IMR-90 (cell line): ENCODE data around the gene GATD1. TPM values are rescaled to one million over a fixed set of nuclear protein-coding genes. Genes with fewer than 3 reads are reported as not detected.
A peak's percentile ranks its signal among the peaks of the same experiment; 100 is the strongest.

Source experiments
- ATAC-seq: fragments of 200-7000 bp; cut with Tn5 transposase; 2 replicates; pipeline ENCODE4 v1.9.1; 2020; ENCODE audit warnings: low read depth, mild to moderate bottlenecking, moderate library complexity
- BruUV-seq: library from RNA; stranded (reverse); fragments of 400-500 nt; replicated peaks from 2 replicates; lab custom pipeline; 2021; lab: Mats Ljungman, UMichigan
- CTCF ChIA-PET: fragments of 300-600 bp; formaldehyde crosslinking; extraction: SDS; loops from one replicate; lab custom pipeline; 2021; ENCODE audit warnings: antibody characterized with exemption; lab: Yijun Ruan, JAX
- POLR2A ChIA-PET: fragments of 300-600 bp; sonication (Branson Sonifier 250); formaldehyde crosslinking; loops from one replicate; lab custom pipeline; 2022; ENCODE audit warnings: antibody characterized with exemption; ENCODE audit not compliant: unreplicated experiment; lab: Charles Lee
- DNase-seq: peaks from one replicate; pipeline ENCODE4 v3.0.0; 2013
- H2AFZ ChIP-seq: replicated peaks from 2 replicates; pipeline ENCODE3; 2013; ENCODE audit warnings: low read length, mild to moderate bottlenecking; ENCODE audit not compliant: poor library complexity
- H2AK5ac ChIP-seq: 2 replicates; pipeline ENCODE4 v1.6.1; 2013; ENCODE audit warnings: low read depth, low read length, inconsistent platforms
- H2AK9ac ChIP-seq: replicated peaks from 2 replicates; pipeline ENCODE3; 2013; ENCODE audit warnings: mild to moderate bottlenecking, low read depth, low read length, moderate library complexity; ENCODE audit not compliant: poor library complexity
- H2BK120ac ChIP-seq: 2 replicates; pipeline ENCODE4 v1.6.1; 2013; ENCODE audit warnings: low read depth, low read length, inconsistent platforms
- H2BK15ac ChIP-seq: 3 replicates; pipeline ENCODE4 v1.6.1; 2013; ENCODE audit warnings: low read depth, low read length, inconsistent platforms
- H2BK20ac ChIP-seq: 2 replicates; pipeline ENCODE4 v1.6.1; 2013; ENCODE audit warnings: low read depth, mild to moderate bottlenecking, inconsistent platforms, low read length, moderate library complexity
- H2BK5ac ChIP-seq: 2 replicates; pipeline ENCODE4 v1.6.1; 2013; ENCODE audit warnings: mild to moderate bottlenecking, low read depth, low read length, inconsistent platforms; ENCODE audit not compliant: poor library complexity, severe bottlenecking
- H3K14ac ChIP-seq: replicated peaks from 2 replicates; pipeline ENCODE4 v1.6.1; 2013; ENCODE audit warnings: low read depth, low read length, inconsistent platforms
- H3K18ac ChIP-seq: 2 replicates; pipeline ENCODE4 v1.6.1; 2013; ENCODE audit warnings: low read depth, low read length, control low read depth
- H3K23ac ChIP-seq: 2 replicates; pipeline ENCODE4 v1.6.1; 2013; ENCODE audit warnings: low read depth, low read length, inconsistent platforms
- H3K27ac ChIP-seq: 2 replicates; pipeline ENCODE4 v1.5.1; 2013; ENCODE audit warnings: mild to moderate bottlenecking, control low read depth, low read length; ENCODE audit not compliant: insufficient read depth
- H3K27me3 ChIP-seq: 2 replicates; pipeline ENCODE4 v1.6.1; 2013; ENCODE audit warnings: low read length; ENCODE audit not compliant: control insufficient read depth, insufficient read depth
- H3K36me3 ChIP-seq: 2 replicates; pipeline ENCODE4 v1.6.1; 2013; ENCODE audit warnings: low read length, mixed read lengths; ENCODE audit not compliant: control insufficient read depth, insufficient read depth
- H3K4ac ChIP-seq: 2 replicates; pipeline ENCODE4 v1.6.1; 2013; ENCODE audit warnings: low read depth, low read length, inconsistent platforms
- H3K4me1 ChIP-seq: 2 replicates; pipeline ENCODE4 v1.6.1; 2013; ENCODE audit warnings: low read length, mixed read lengths; ENCODE audit not compliant: control insufficient read depth, insufficient read depth
- H3K4me2 ChIP-seq: 2 replicates; pipeline ENCODE4 v1.6.1; 2013; ENCODE audit warnings: low read depth, mild to moderate bottlenecking, control low read depth, low read length, moderate library complexity
- H3K4me3 ChIP-seq: 2 replicates; pipeline ENCODE4 v1.5.1; 2013; ENCODE audit warnings: low read depth, mild to moderate bottlenecking, control low read depth, low read length, moderate library complexity; ENCODE audit not compliant: insufficient read depth
- H3K56ac ChIP-seq: 2 replicates; pipeline ENCODE4 v1.6.1; 2013; ENCODE audit warnings: low read length, inconsistent platforms; ENCODE audit not compliant: insufficient read depth; ENCODE audit errors: extremely low read depth
- H3K79me1 ChIP-seq, 2 experiments: 2 replicates each; pipeline ENCODE4 v1.6.1; 2013; ENCODE audit warnings: low read length in 2 of 2, inconsistent platforms in 1 of 2, low read depth in 1 of 2
- H3K9ac ChIP-seq: 2 replicates; pipeline ENCODE4 v1.6.1; 2013; ENCODE audit warnings: low read depth, low read length, control low read depth
- H3K9me1 ChIP-seq: 2 replicates; pipeline ENCODE4 v1.6.1; 2013; ENCODE audit warnings: low read length, inconsistent platforms; ENCODE audit not compliant: insufficient read depth
- H3K9me3 ChIP-seq: 2 replicates; pipeline ENCODE4 v1.6.1; 2013; ENCODE audit warnings: low read length; ENCODE audit not compliant: control insufficient read depth, insufficient read depth
- H4K20me1 ChIP-seq: 2 replicates; pipeline ENCODE4 v1.6.1; 2013; ENCODE audit warnings: low read length, inconsistent platforms; ENCODE audit not compliant: insufficient read depth
- H4K5ac ChIP-seq: 2 replicates; pipeline ENCODE4 v1.6.1; 2013; ENCODE audit warnings: mild to moderate bottlenecking, low read depth, low read length, control low read depth
- H4K8ac ChIP-seq, 2 experiments: 2 replicates each; pipeline ENCODE4 v1.6.1; 2013; ENCODE audit warnings: low read depth in 2 of 2, low read length in 2 of 2, control low read depth in 1 of 2, inconsistent platforms in 1 of 2
- H4K91ac ChIP-seq: 2 replicates; pipeline ENCODE4 v1.6.1; 2013; ENCODE audit warnings: low read depth, low read length, inconsistent platforms; ENCODE audit not compliant: insufficient read depth
- BHLHE40 ChIP-seq: fragments of 150-350 bp; IDR thresholded peaks from 2 replicates; pipeline ENCODE4 v1.6.1; 2016; ENCODE audit warnings: mild to moderate bottlenecking, low read depth, low read length
- CEBPB ChIP-seq: IDR thresholded peaks from 2 replicates; pipeline ENCODE4 v1.6.1; 2012; ENCODE audit warnings: low read depth, low read length, improper control_type of control experiment
- CTCF ChIP-seq: conservative IDR thresholded peaks from 2 replicates; pipeline ENCODE4 v1.5.1; 2012; ENCODE audit warnings: mild to moderate bottlenecking, low read depth, low read length, improper control_type of control experiment
- ELK1 ChIP-seq: fragments of 150-350 bp; IDR thresholded peaks from 2 replicates; pipeline ENCODE4 v1.6.1; 2016; ENCODE audit warnings: low read depth, mild to moderate bottlenecking, low read length, moderate library complexity, borderline replicate concordance
- FOS ChIP-seq: fragments of 150-350 bp; IDR thresholded peaks from 2 replicates; pipeline ENCODE4 v1.6.1; 2016; ENCODE audit warnings: low read depth, low read length
- MAFK ChIP-seq: IDR thresholded peaks from 2 replicates; pipeline ENCODE4 v1.6.1; 2012; ENCODE audit warnings: low read depth, low read length, improper control_type of control experiment
- MAZ ChIP-seq: IDR thresholded peaks from 2 replicates; pipeline ENCODE4 v1.6.1; 2012; ENCODE audit warnings: low read depth, mild to moderate bottlenecking, low read length, improper control_type of control experiment, moderate library complexity, borderline replicate concordance
- MXI1 ChIP-seq: IDR thresholded peaks from 2 replicates; pipeline ENCODE4 v1.6.1; 2012; ENCODE audit warnings: low read depth, mild to moderate bottlenecking, low read length, moderate library complexity, borderline replicate concordance
- NFE2L2 ChIP-seq: fragments of 150-350 bp; IDR thresholded peaks from 2 replicates; pipeline ENCODE4 v1.6.1; 2016; ENCODE audit warnings: low read depth, mild to moderate bottlenecking, low read length
- POLR2A ChIP-seq: IDR thresholded peaks from 2 replicates; pipeline ENCODE4 v1.6.1; 2012; ENCODE audit warnings: mild to moderate bottlenecking, low read depth, low read length
- RCOR1 ChIP-seq: IDR thresholded peaks from 2 replicates; pipeline ENCODE4 v1.6.1; 2012; ENCODE audit warnings: mild to moderate bottlenecking, low read length, improper control_type of control experiment; ENCODE audit not compliant: insufficient replicate concordance
- RFX5 ChIP-seq: IDR thresholded peaks from 2 replicates; pipeline ENCODE4 v1.8.0; 2012; ENCODE audit warnings: low read depth, mild to moderate bottlenecking, low read length, moderate library complexity
- USF2 ChIP-seq: fragments of 150-350 bp; IDR thresholded peaks from 2 replicates; pipeline ENCODE4 v1.6.1; 2017; ENCODE audit warnings: mild to moderate bottlenecking, antibody characterized with exemption, low read length, low read depth
- WGBS, 2 experiments: methylation state at CpG; one replicate each; pipeline versions ENCODE4 v1.1.5 to v1.1.7; 2013; ENCODE audit warnings: missing lambda C conversion rate in 2 of 2; ENCODE audit not compliant: insufficient read length in 1 of 2; ENCODE audit errors: extremely low coverage in 2 of 2; 5-methylcytosine and 5-hydroxymethylcytosine counted together
- dilution Hi-C: fragments of 300-500 bp; cut with HindIII; formaldehyde crosslinking; loops from one replicate; pipeline ENCODE4 v1.14.3; 2018; ENCODE audit warnings: low sequenced_read_pairs; ENCODE audit not compliant: unreplicated experiment
- in situ Hi-C: fragments of 300-500 bp; cut with MboI; formaldehyde crosslinking; loops from 3 replicates; pipeline ENCODE4 v1.14.3; 2019; ENCODE audit warnings: low sequenced_read_pairs, inconsistent platforms, mixed read lengths
- intact Hi-C: fragments of 100-400 bp; cut with micrococcal nuclease; formaldehyde crosslinking; loops from 2 replicates; pipeline ENCODE4 v1.10.0; 2022
- polyA plus RNA-seq, 3 experiments: library from polyadenylated mRNA; depleted of rRNA; stranded (reverse); fragments of >200 nt; gene quantifications; 2 replicates each; pipeline ENCODE4 v1.2.3, GENCODE V29; 2012; ENCODE audit warnings: low replicate concordance in 1 of 3
- total RNA-seq: library from RNA; depleted of rRNA; stranded (reverse); fragments of >200 nt; gene quantifications from 2 replicates; pipeline ENCODE4 v1.2.3, GENCODE V29; 2012

The GATD1 gene
- total and polyA plus RNA-seq, 2 of the 4 experiments (the other 2 are of a cell fraction): 3.0 to 52.5 TPM

- Histone ChIP-seq H3K9me3 (no peaks in the 10 kb centered on the region), H3K14ac (peak within 1 kb of the TSS; percentile 100), H3K27ac (peak within 1 kb of the TSS; percentile 99), H3K9me1 (no peaks in the 10 kb centered on the region), H2BK15ac (peak within 1 kb of the TSS; percentile 100), H3K4ac (peak within 1 kb of the TSS; percentile 100), H3K4me1 (peaks cover 10% of the 10 kb centered on the region), H3K79me1 (peaks cover 27 to 61% of the 10 kb centered on the region in 2 experiments), H4K91ac (peak within 1 kb of the TSS; percentile 100), H3K56ac (peak within 1 kb of the TSS; percentile 99), H3K23ac (peak within 1 kb of the TSS; percentile 100), H2BK5ac (peak within 1 kb of the TSS; percentile 100), H4K20me1 (peaks cover 38% of the 10 kb centered on the region), H2BK120ac (peak within 1 kb of the TSS; percentile 100), H4K8ac (peak within 1 kb of the TSS; percentile 93 to 100), H3K27me3 (no peaks in the 10 kb centered on the region), H2AK9ac (peak within 1 kb of the TSS; percentile 99), H2AFZ (peak within 1 kb of the TSS; percentile 100), H2AK5ac (peak within 1 kb of the TSS; percentile 98), H3K4me2 (peak within 1 kb of the TSS; percentile 98), H3K9ac (peak within 1 kb of the TSS; percentile 99), H3K36me3 (peaks cover 30% of the 10 kb centered on the region), H3K4me3 (peak within 1 kb of the TSS; percentile 86), H2BK20ac (peak within 1 kb of the TSS; percentile 100), H3K18ac (peak within 1 kb of the TSS; percentile 100), H4K5ac (peak within 1 kb of the TSS; percentile 100)
- POLR2A ChIA-PET: interaction anchor here (1.1 kb wide), 1 partner anchor 10 kb away, joined by 5 read pairs; the partner anchor contains the start of gene PNPLA2
- CTCF ChIA-PET: no interaction called here
- intact Hi-C loops: loop anchor here (1.0 kb wide), 1 partner anchor 12 kb away; no protein-coding TSS in a partner anchor
- in situ Hi-C loops: no loop called here
- no TSS peak for BruUV-seq
- dilution Hi-C loops: no loop called here
- DNase-seq: peak; percentile 95
- WGBS, 2 experiments: 2% methylated on average over 54 of the region's 81 CpGs; no CpG with 5 or more reads in 1 of the 2 experiments
- peak; percentile 81 for ATAC-seq
- TF ChIP-seq CEBPB: 0 out of 2 replicates have a peak, but pooled peaks have one; percentile 2
- TF ChIP-seq POLR2A: peak; percentile 97
- TF ChIP-seq MAFK: no peak
- TF ChIP-seq NFE2L2: no peak; the same call in 1 of the 2 replicates
- no peak; the same call in 1 of the 2 replicates for TF ChIP-seq FOS
- peak; percentile 95 for TF ChIP-seq MAZ
- TF ChIP-seq ELK1: no peak
- TF ChIP-seq RCOR1: no peak
- TF ChIP-seq RFX5: no peak
- TF ChIP-seq BHLHE40: peak; percentile 94
- peak; percentile 46 for TF ChIP-seq USF2
- no peak for TF ChIP-seq CTCF
- peak; percentile 62; the same call in 1 of the 2 replicates for TF ChIP-seq MXI1
Observed at GRCh38 chr11:809287-810039, 32.2 kb upstream of the GATD1 start, which contains the start of gene RPLP2. RPLP2 (plus strand) TSS chr11:809967; CDS start chr11:810235, 268 bp downstream.
